Peyer's patch (tissue), 4 donors: ENCODE results near the gene GRIP1. TPM values are rescaled to one million over a fixed set of nuclear protein-coding genes. Genes with fewer than 3 reads are reported as not detected.

Experiments
- DNase-seq, 3 donors: peaks; one replicate each; pipeline ENCODE4 v3.0.0-alpha.2; 2017 to 2019
- H3K27ac ChIP-seq, 4 donors: fragments of 200-600 bp; sonication (generic); one replicate each; pipeline ENCODE4 v1.5.1; 2016 to 2019
- H3K27me3 ChIP-seq, 2 donors: fragments of 200-600 bp; sonication (generic); one replicate each; pipeline ENCODE4 v1.5.1; 2019
- H3K36me3 ChIP-seq, 3 donors: fragments of 200-600 bp; sonication (generic); one replicate each; pipeline ENCODE4 v1.5.1; 2016 to 2019
- H3K4me1 ChIP-seq, 4 donors: fragments of 200-600 bp; sonication (generic); one replicate each; pipeline ENCODE4 v1.5.1; 2016 to 2019
- H3K4me3 ChIP-seq, 4 donors: fragments of 200-600 bp; sonication (generic); 1 replicate in 3 of 4; 2 replicates in 1 of 4; pipeline ENCODE4 v1.5.1; 2016 to 2019; ENCODE audit warnings: mild to moderate bottlenecking in 1 of 4
- H3K9me3 ChIP-seq, 4 donors: fragments of 200-600 bp; sonication (generic); one replicate each; pipeline ENCODE4 v1.5.1; 2016 to 2019; ENCODE audit warnings: mild to moderate bottlenecking in 1 of 4
- POLR2A ChIP-seq, 2 donors: fragments of 450-650 bp; IDR thresholded peaks; one replicate each; pipeline ENCODE4 v1.5.1; 2017; ENCODE audit warnings: antibody characterized with exemption in 2 of 2, mild to moderate bottlenecking in 2 of 2, moderate library complexity in 2 of 2
- total RNA-seq, 4 donors: library from RNA; depleted of rRNA; stranded (reverse); fragments of >200 nt; gene quantifications; one replicate each; pipeline ENCODE4 v1.1.0, GENCODE V29; 2016
- TF ChIP-seq, protein P1 (sequence below), 6 experiments: fragments of 450-650 bp in 4 of 6; fragments of 200-600 bp in 2 of 6; sonication (generic) in 1 of 6; IDR thresholded peaks; one replicate each; pipeline ENCODE4 v1.5.1; 2017 to 2019; ENCODE audit warnings: antibody characterized with exemption in 6 of 6, mild to moderate bottlenecking in 3 of 6, moderate library complexity in 1 of 6

The GRIP1 gene
- total RNA-seq, 4 donors from 2014 or later = 0.66 to 5.2 (median 1.4) TPM

DNA sequence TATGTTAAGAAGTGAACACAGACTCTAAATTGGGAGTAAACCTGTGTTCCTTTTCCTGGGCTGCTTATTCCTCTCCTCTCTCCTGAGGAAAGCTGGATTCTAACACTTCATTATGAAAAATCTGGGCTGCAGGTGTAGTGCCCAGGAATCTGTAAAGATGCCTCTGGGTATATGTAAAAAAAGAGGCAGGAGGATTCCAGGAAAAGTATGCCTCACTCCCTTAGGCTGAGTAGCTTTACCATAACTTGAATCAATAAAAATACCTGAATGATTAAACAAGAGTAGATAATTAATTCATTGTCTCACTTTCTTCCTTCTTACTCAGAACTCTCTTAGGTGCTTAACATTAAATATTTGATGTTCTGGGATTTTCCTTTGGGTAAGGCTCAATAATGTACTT, 185.1 kb downstream of the GRIP1 start:
- no peaks in the 10 kb centered on the region for H3K4me1 ChIP-seq
- no peaks in the 10 kb centered on the region for H3K9me3 ChIP-seq
- H3K4me3 ChIP-seq = no peak overlapping the region
- H3K27me3 ChIP-seq = no peaks in the 10 kb centered on the region
- H3K36me3 ChIP-seq = no peaks in the 10 kb centered on the region
- no peak overlapping the region for H3K27ac ChIP-seq
- no peak for TF ChIP-seq POLR2A (IDR thresholded peaks at IDR 0.05)
- TF ChIP-seq, protein P1, sequence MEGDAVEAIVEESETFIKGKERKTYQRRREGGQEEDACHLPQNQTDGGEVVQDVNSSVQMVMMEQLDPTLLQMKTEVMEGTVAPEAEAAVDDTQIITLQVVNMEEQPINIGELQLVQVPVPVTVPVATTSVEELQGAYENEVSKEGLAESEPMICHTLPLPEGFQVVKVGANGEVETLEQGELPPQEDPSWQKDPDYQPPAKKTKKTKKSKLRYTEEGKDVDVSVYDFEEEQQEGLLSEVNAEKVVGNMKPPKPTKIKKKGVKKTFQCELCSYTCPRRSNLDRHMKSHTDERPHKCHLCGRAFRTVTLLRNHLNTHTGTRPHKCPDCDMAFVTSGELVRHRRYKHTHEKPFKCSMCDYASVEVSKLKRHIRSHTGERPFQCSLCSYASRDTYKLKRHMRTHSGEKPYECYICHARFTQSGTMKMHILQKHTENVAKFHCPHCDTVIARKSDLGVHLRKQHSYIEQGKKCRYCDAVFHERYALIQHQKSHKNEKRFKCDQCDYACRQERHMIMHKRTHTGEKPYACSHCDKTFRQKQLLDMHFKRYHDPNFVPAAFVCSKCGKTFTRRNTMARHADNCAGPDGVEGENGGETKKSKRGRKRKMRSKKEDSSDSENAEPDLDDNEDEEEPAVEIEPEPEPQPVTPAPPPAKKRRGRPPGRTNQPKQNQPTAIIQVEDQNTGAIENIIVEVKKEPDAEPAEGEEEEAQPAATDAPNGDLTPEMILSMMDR (IDR thresholded peaks at IDR 0.05) = no peak
- no peak for DNase-seq

DNA sequence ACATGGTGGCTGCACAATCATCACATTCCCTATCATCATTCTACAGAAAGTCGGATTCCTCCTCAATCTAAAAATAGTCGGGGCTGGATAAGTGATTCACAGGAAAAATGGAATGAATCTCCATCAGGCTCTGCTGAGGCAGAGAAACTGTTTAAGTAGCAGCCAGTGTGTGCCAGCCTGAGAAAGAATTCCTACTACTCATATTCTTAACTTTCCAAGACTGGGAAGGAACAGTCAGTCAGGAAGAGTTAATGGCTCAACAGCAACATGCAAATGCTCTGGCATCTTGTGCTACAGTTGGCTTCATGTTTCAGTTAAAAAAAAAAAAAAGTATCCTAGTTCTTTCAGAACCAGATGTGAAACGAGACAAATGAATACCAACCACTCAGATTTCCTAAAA, 187.0 kb downstream of the GRIP1 start:
- Histone ChIP-seq H3K4me1 (no peaks in the 10 kb centered on the region), H3K27me3 (no peaks in the 10 kb centered on the region), H3K4me3 (no peak overlapping the region), H3K27ac (no peak overlapping the region), H3K9me3 (no peaks in the 10 kb centered on the region), H3K36me3 (no peaks in the 10 kb centered on the region)
- no peak for DNase-seq
- TF ChIP-seq POLR2A (IDR thresholded peaks at IDR 0.05) = no peak
- TF ChIP-seq, protein P1 (IDR thresholded peaks at IDR 0.05) = no peak

DNA sequence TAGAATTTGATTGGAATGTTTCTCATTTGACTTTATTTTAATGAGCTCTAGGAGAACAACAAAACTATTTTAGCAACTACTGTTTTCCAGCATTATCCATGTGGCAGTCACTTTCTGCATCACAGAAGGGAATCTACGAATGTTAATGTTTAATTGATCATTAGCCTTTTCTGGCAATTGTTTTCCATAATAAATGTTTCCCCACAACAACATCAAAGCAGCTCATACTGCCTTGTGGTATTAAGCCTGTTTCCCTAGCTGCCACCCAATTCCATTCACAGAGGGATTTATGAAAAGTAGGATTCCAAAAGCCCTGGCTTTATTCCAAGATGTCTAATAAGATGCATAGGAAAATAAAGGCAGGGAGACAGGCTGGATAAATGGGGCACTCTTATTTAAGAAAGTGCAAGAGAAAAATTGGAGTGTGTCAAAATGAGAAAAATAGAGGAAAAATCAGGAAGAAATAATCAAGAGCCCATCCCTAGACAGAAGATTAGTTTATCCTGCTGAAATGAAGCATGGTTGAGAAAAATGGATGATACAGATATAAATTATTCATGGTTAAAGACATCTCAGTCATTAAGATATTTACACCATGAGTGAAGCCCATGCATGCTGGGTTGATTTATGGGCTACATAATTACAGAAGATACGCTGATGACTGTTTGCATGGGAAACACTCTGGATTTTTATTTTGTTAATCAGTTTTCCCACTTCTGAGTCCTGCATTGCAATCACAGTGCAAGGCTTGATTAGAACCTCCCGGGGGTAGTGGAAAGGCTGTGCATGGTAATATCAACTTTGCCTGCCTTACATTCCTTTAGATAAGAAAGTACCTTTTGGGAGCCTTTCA, 196.3 kb downstream of the GRIP1 start:
- DNase-seq = no peak
- no peaks in the 10 kb centered on the region for H3K27me3 ChIP-seq
- no peaks in the 10 kb centered on the region for H3K4me1 ChIP-seq
- H3K36me3 ChIP-seq = no peaks in the 10 kb centered on the region
- TF ChIP-seq, protein P1 (IDR thresholded peaks at IDR 0.05) = no peak
- no peak for TF ChIP-seq POLR2A (IDR thresholded peaks at IDR 0.05)
- no peak overlapping the region for H3K27ac ChIP-seq
- no peaks in the 10 kb centered on the region for H3K9me3 ChIP-seq
- no peak overlapping the region for H3K4me3 ChIP-seq

DNA sequence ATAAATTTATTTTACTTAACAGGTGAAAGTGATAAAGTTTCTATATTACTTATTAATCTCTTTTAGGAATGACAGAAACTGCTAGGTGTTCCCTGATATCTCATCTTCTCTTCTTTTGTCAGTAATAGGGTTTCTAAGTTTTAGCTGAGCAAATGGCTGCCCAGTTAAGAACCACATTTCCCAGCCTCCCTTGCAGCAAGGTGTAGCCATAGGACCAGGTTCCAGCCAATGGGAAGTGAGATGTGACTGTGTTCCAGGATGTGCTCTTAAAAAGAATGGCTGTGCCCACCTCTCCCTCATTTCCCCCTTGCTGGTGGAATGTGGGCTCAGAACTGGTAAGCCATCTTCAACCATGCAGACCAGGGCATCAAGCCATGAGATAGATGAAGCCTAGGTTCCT, 210.9 kb downstream of the GRIP1 start:
- TF ChIP-seq POLR2A (IDR thresholded peaks at IDR 0.05) = no peak
- TF ChIP-seq, protein P1 (IDR thresholded peaks at IDR 0.05) = no peak
- Histone ChIP-seq H3K36me3 (no peaks in the 10 kb centered on the region), H3K9me3 (no peaks in the 10 kb centered on the region)

DNA sequence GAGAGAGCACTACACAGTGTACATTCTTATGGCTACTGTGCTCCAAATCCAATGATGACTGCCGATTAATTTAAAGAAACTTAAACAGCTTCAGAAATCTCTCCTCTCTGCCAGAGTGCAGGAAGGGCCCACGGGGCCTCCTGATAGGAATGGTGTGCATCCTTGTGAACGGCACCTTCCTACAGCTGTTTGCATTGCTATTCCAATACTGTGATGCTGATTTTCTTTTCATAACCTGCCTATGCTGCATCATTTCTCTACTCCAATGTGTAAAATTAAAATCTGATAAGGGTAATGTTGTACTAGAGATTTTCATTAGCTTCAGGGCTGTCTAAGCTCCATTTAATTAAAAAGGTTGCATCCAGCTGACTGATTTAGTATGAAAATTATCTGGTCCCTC, 217.5 kb downstream of the GRIP1 start:
- Histone ChIP-seq H3K36me3 (no peaks in the 10 kb centered on the region), H3K4me1 (no peaks in the 10 kb centered on the region), H3K27ac (no peak overlapping the region), H3K4me3 (no peak overlapping the region), H3K27me3 (no peaks in the 10 kb centered on the region), H3K9me3 (no peaks in the 10 kb centered on the region)
- TF ChIP-seq, protein P1 (IDR thresholded peaks at IDR 0.05) = no peak
- TF ChIP-seq POLR2A (IDR thresholded peaks at IDR 0.05) = no peak
- DNase-seq = no peak

More for the DNA sequence above, 210.9 kb downstream of the GRIP1 start:
- no peak for DNase-seq
- Histone ChIP-seq H3K27me3 (no peaks in the 10 kb centered on the region), H3K4me1 (no peaks in the 10 kb centered on the region), H3K27ac (no peak overlapping the region), H3K4me3 (no peak overlapping the region)
